ENCODE measurements around the gene LYRM1.

The LYRM1 gene

GRCh38 chr16:20865420-20866131 is 35.0 kb upstream of the LYRM1 start:
- H3K4me3 ChIP-seq (replicated peaks; ENCODE audit: low read depth, low read length), result no peak overlapping the region
- DNase-seq (ENCODE audit: extremely low read depth, low read depth), result peak; percentile 50
- TF ChIP-seq CTCF (IDR thresholded peaks at IDR 0.05; ENCODE audit: low read depth, low read length, missing control alignments), result no peak

GRCh38 chr16:20866145-20866772 is 34.3 kb upstream of the LYRM1 start:
- TF ChIP-seq CTCF (IDR thresholded peaks at IDR 0.05; ENCODE audit: low read depth, low read length, missing control alignments), result no peak
- no peak overlapping the region for H3K4me3 ChIP-seq (replicated peaks; ENCODE audit: low read depth, low read length)
- DNase-seq (ENCODE audit: extremely low read depth, low read depth), result peak; percentile 81

- no peak overlapping the region for H3K4me3 ChIP-seq (replicated peaks; ENCODE audit: low read depth, low read length)
- no peak for DNase-seq (ENCODE audit: extremely low read depth, low read depth)
- TF ChIP-seq CTCF (IDR thresholded peaks at IDR 0.05; ENCODE audit: low read depth, low read length, missing control alignments), result no peak
Observed at GRCh38 chr16:20866801-20867200, 33.8 kb upstream of the LYRM1 start.

GRCh38 chr16:20867585-20867984 is 33.0 kb upstream of the LYRM1 start:
- TF ChIP-seq CTCF (IDR thresholded peaks at IDR 0.05; ENCODE audit: low read depth, low read length, missing control alignments), result no peak
- H3K4me3 ChIP-seq (replicated peaks; ENCODE audit: low read depth, low read length), result no peak overlapping the region
- no peak for DNase-seq (ENCODE audit: extremely low read depth, low read depth)

GRCh38 chr16:20868890-20869289 is 31.7 kb upstream of the LYRM1 start:
- no peak overlapping the region for H3K4me3 ChIP-seq (replicated peaks; ENCODE audit: low read depth, low read length)
- peak; percentile 37 for DNase-seq (ENCODE audit: extremely low read depth, low read depth)
- no peak for TF ChIP-seq CTCF (IDR thresholded peaks at IDR 0.05; ENCODE audit: low read depth, low read length, missing control alignments)

GRCh38 chr16:20870122-20870820 is 30.3 kb upstream of the LYRM1 start:
- DNase-seq (ENCODE audit: extremely low read depth, low read depth), result no peak
- no peak for TF ChIP-seq CTCF (IDR thresholded peaks at IDR 0.05; ENCODE audit: low read depth, low read length, missing control alignments)
- H3K4me3 ChIP-seq (replicated peaks; ENCODE audit: low read depth, low read length), result no peak overlapping the region

All from HFF-Myc (cell line).